HCT116 (cell line): Measurements from ENCODE around the gene SGCB. TPM values are rescaled to one million over a fixed set of nuclear protein-coding genes. Genes with fewer than 3 reads are reported as not detected.

Source experiments
- ATAC-seq: fragments of 200-7000 bp; cut with Tn5 transposase; 2 replicates; pipeline ENCODE4 v1.9.1; 2020; ENCODE audit warnings: mild to moderate bottlenecking, moderate library complexity
- BruUV-seq: library from RNA; stranded (reverse); fragments of 400-500 nt; replicated peaks from 2 replicates; lab custom pipeline; 2021; lab: Mats Ljungman, UMichigan
- CTCF ChIA-PET: fragments of 300-600 bp; sonication (Branson Sonifier 250); formaldehyde crosslinking; loops from one replicate; lab custom pipeline; 2021; ENCODE audit warnings: antibody characterized with exemption; lab: Charles Lee
- POLR2A ChIA-PET: fragments of 300-600, 350-600 bp; sonication (Branson Sonifier 250); formaldehyde crosslinking; loops from one replicate; lab custom pipeline; 2021; ENCODE audit warnings: antibody characterized with exemption; lab: Charles Lee
- RAD21 ChIA-PET, 2 experiments: fragments of 300-600 bp; sonication (Branson Sonifier 250); formaldehyde crosslinking; loops; one replicate each; lab custom pipeline; 2023; ENCODE audit warnings: low total read pairs in 2 of 2; ENCODE audit not compliant: uncharacterized antibody in 2 of 2, unreplicated experiment in 2 of 2, low non-redundant PET in 1 of 2; lab: Charles Lee
- DNase-seq: peaks from one replicate; pipeline ENCODE4 v3.0.0-alpha.2; 2010; ENCODE audit warnings: low read depth, low spot score
- H2AFZ ChIP-seq: fragments of 200-600 bp; shearing (Covaris generic), sonication (generic); 2 replicates; pipeline ENCODE4 v1.6.1; 2017; ENCODE audit warnings: low read depth, mixed run types, mixed read lengths, antibody characterized with exemption, low read length; ENCODE audit not compliant: poor library complexity, severe bottlenecking
- H3K27ac ChIP-seq: 2 replicates; pipeline ENCODE4 v1.5.1; 2012; ENCODE audit warnings: low read depth, low read length
- H3K27me3 ChIP-seq: fragments of 200-600 bp; sonication (generic); 2 replicates; pipeline ENCODE4 v1.6.1; 2016; ENCODE audit warnings: mixed run types, low read length, mixed read lengths; ENCODE audit not compliant: insufficient read depth
- H3K36me3 ChIP-seq, 2 experiments: fragments of 200-500 bp in 1 of 2; fragments of 200-600 bp in 1 of 2; sonication (Bioruptor generic) in 1 of 2; sonication (generic) in 1 of 2; 2 replicates each; pipeline versions ENCODE4 v1.5.1 to v1.6.1; 2014 to 2016; ENCODE audit warnings: low read length in 2 of 2, inconsistent platforms in 1 of 2, mixed read lengths in 1 of 2, mixed run types in 1 of 2; ENCODE audit not compliant: insufficient read depth in 2 of 2, control insufficient read depth in 1 of 2
- H3K4me1 ChIP-seq, 2 experiments: fragments of 200-600 bp in 1 of 2; sonication (generic) in 1 of 2; 2 replicates each; pipeline versions ENCODE4 v1.5.1 to v1.6.1; 2012 to 2017; ENCODE audit warnings: low read length in 2 of 2, inconsistent platforms in 1 of 2, mild to moderate bottlenecking in 1 of 2, mixed read lengths in 1 of 2, mixed run types in 1 of 2, moderate library complexity in 1 of 2; ENCODE audit not compliant: insufficient read depth in 2 of 2, control insufficient read depth in 1 of 2
- H3K4me2 ChIP-seq: fragments of 200-600 bp; sonication (generic); 2 replicates; pipeline ENCODE4 v1.6.1; 2017; ENCODE audit warnings: mixed run types, low read length, mixed read lengths
- H3K4me3 ChIP-seq, 2 experiments: fragments of 200-600 bp in 1 of 2; sonication (generic) in 1 of 2; replicated peaks in 1 of 2; 2 replicates each; pipeline ENCODE4 v1.5.1; 2011 to 2016; ENCODE audit warnings: low read length in 2 of 2, control low read depth in 1 of 2, low read depth in 1 of 2, mild to moderate bottlenecking in 1 of 2, mixed read lengths in 1 of 2, mixed run types in 1 of 2
- H3K79me2 ChIP-seq: fragments of 200-600 bp; sonication (generic); 2 replicates; pipeline ENCODE4 v1.6.1; 2017; ENCODE audit warnings: mild to moderate bottlenecking, mixed run types, low read length, moderate library complexity, mixed read lengths; ENCODE audit not compliant: insufficient read depth
- H3K9ac ChIP-seq: fragments of 200-600 bp; sonication (generic); 2 replicates; pipeline ENCODE4 v1.6.1; 2016; ENCODE audit warnings: low read length, mixed read lengths
- H3K9me2 ChIP-seq: fragments of 200-600 bp; sonication (generic), shearing (Covaris generic); 2 replicates; pipeline ENCODE4 v1.6.1; 2017; ENCODE audit warnings: mixed run types, mild to moderate bottlenecking, moderate library complexity; ENCODE audit not compliant: insufficient read depth
- H3K9me3 ChIP-seq, 2 experiments: fragments of 200-500 bp in 1 of 2; fragments of 200-600 bp in 1 of 2; sonication (Bioruptor generic) in 1 of 2; sonication (generic) in 1 of 2; 2 replicates each; pipeline ENCODE4 v1.6.1; 2014 to 2017; ENCODE audit warnings: low read length in 2 of 2, mixed read lengths in 2 of 2, inconsistent platforms in 1 of 2, low read depth in 1 of 2, mild to moderate bottlenecking in 1 of 2, mixed run types in 1 of 2, moderate library complexity in 1 of 2; ENCODE audit not compliant: control insufficient read depth in 1 of 2, insufficient read depth in 1 of 2
- H4K20me1 ChIP-seq: fragments of 200-600 bp; sonication (generic), shearing (Covaris generic); 2 replicates; pipeline ENCODE4 v1.6.1; 2017; ENCODE audit warnings: mixed run types, mild to moderate bottlenecking, moderate library complexity; ENCODE audit not compliant: insufficient read depth
- EGR1 ChIP-seq: IDR thresholded peaks from 2 replicates; pipeline ENCODE4 v1.6.1; 2012; ENCODE audit warnings: low read depth
- ELF1 ChIP-seq: IDR thresholded peaks from 2 replicates; pipeline ENCODE4 v1.6.1; 2012; ENCODE audit warnings: low read depth, borderline replicate concordance
- EZH2phosphoT487 ChIP-seq: fragments of 200-600 bp; IDR thresholded peaks from 2 replicates; pipeline ENCODE4 v1.6.1; 2018; ENCODE audit warnings: antibody characterized with exemption, borderline replicate concordance
- JUND ChIP-seq: IDR thresholded peaks from 2 replicates; pipeline ENCODE4 v1.6.1; 2012
- POLR2AphosphoS5 ChIP-seq: IDR thresholded peaks from 2 replicates; pipeline ENCODE4 v1.6.1; 2011; ENCODE audit warnings: mild to moderate bottlenecking, low read depth, low read length, moderate library complexity
- RAD21 ChIP-seq: IDR thresholded peaks from 2 replicates; pipeline ENCODE4 v1.6.1; 2012; ENCODE audit warnings: low read depth, mild to moderate bottlenecking
- YY1 ChIP-seq: IDR thresholded peaks from 2 replicates; pipeline ENCODE4 v1.6.1; 2011; ENCODE audit warnings: low read length, low read depth, moderate library complexity, mild to moderate bottlenecking; ENCODE audit not compliant: insufficient replicate concordance; ENCODE audit errors: extremely low read depth
- intact Hi-C: fragments of 100-400 bp; cut with micrococcal nuclease; formaldehyde crosslinking; loops from 2 replicates; pipeline ENCODE4 v1.10.0; 2022
- total RNA-seq: library from RNA; stranded (reverse); gene quantifications from one replicate; pipeline ENCODE4 v1.2.1, GENCODE V29; 2021; ENCODE audit not compliant: unreplicated experiment
- TF ChIP-seq, protein P1 (sequence below): IDR thresholded peaks from 2 replicates; pipeline ENCODE4 v1.6.1; 2011; ENCODE audit warnings: mild to moderate bottlenecking, low read length, moderate library complexity; ENCODE audit not compliant: insufficient replicate concordance; ENCODE audit errors: extremely low read depth
- TF ChIP-seq, protein P2 (sequence below): IDR thresholded peaks from 2 replicates; pipeline ENCODE4 v1.6.1; 2012
- TF ChIP-seq, protein P3 (sequence below): IDR thresholded peaks from 2 replicates; pipeline ENCODE4 v1.6.1; 2012

SGCB gene
- total RNA-seq, 1 experiment from 2014 or later, result 18.3 TPM

DNA sequence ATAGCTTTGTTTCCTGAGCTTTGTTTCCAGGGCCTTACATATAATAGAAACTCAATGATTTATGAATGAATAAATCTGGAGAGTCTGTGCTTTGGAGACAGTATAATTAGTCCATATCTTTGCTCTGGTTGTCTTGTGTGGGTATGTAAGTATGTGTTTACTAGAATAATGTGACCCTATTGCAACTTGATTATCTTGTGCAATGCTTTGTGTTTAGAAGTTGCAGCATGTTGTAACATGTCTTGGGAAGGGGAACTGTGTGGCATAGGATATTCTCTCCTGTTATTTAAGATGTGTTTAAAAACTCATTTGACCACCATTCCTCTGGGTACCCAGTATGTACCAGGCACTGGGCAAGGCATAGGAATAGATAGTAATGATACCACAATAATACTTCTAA, 19.1 kb upstream of the SGCB start:
- ATAC-seq (no peak), DNase-seq (no peak)
- H3K4me3 ChIP-seq, result no peak overlapping the region
- POLR2A ChIA-PET, result no interaction called here
- H3K36me3 ChIP-seq, result no peaks in the 10 kb centered on the region
- no peak overlapping the region for H3K9ac ChIP-seq
- BruUV-seq, result no TSS peak
- no peak overlapping the region for H3K4me2 ChIP-seq
- intact Hi-C loops, result no loop called here
- H3K79me2 ChIP-seq, result no peaks in the 10 kb centered on the region
- H2AFZ ChIP-seq, result no peak overlapping the region
- no peaks in the 10 kb centered on the region for H3K4me1 ChIP-seq
- CTCF ChIA-PET, result no interaction called here
- H4K20me1 ChIP-seq, result no peaks in the 10 kb centered on the region
- H3K9me3 ChIP-seq, result no peaks in the 10 kb centered on the region
- H3K27me3 ChIP-seq, result peaks cover 13% of the 10 kb centered on the region; the same call in 1 of the 2 replicates
- H3K9me2 ChIP-seq, result no peaks in the 10 kb centered on the region
- no peak overlapping the region for H3K27ac ChIP-seq
- RAD21 ChIA-PET, result no interaction called here
- no peak for TF ChIP-seq POLR2AphosphoS5
- TF ChIP-seq JUND, result no peak
- TF ChIP-seq, protein P1, sequence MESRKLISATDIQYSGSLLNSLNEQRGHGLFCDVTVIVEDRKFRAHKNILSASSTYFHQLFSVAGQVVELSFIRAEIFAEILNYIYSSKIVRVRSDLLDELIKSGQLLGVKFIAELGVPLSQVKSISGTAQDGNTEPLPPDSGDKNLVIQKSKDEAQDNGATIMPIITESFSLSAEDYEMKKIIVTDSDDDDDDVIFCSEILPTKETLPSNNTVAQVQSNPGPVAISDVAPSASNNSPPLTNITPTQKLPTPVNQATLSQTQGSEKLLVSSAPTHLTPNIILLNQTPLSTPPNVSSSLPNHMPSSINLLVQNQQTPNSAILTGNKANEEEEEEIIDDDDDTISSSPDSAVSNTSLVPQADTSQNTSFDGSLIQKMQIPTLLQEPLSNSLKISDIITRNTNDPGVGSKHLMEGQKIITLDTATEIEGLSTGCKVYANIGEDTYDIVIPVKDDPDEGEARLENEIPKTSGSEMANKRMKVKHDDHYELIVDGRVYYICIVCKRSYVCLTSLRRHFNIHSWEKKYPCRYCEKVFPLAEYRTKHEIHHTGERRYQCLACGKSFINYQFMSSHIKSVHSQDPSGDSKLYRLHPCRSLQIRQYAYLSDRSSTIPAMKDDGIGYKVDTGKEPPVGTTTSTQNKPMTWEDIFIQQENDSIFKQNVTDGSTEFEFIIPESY, result no peak
- no peak for TF ChIP-seq EZH2phosphoT487
- no peak for TF ChIP-seq ELF1
- TF ChIP-seq, protein P2, sequence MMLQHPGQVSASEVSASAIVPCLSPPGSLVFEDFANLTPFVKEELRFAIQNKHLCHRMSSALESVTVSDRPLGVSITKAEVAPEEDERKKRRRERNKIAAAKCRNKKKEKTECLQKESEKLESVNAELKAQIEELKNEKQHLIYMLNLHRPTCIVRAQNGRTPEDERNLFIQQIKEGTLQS, result no peak
- TF ChIP-seq RAD21, result no peak
- TF ChIP-seq, protein P3, sequence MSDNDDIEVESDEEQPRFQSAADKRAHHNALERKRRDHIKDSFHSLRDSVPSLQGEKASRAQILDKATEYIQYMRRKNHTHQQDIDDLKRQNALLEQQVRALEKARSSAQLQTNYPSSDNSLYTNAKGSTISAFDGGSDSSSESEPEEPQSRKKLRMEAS, result no peak
- TF ChIP-seq EGR1, result no peak
- no peak for TF ChIP-seq YY1
